ENCODE results near the gene HTT-AS. TPM values are rescaled to one million over a fixed set of nuclear protein-coding genes. Genes with fewer than 3 reads are reported as not detected.

HTT-AS gene
- total RNA-seq, 4 donors from 2014 or later, result not detected

DNA sequence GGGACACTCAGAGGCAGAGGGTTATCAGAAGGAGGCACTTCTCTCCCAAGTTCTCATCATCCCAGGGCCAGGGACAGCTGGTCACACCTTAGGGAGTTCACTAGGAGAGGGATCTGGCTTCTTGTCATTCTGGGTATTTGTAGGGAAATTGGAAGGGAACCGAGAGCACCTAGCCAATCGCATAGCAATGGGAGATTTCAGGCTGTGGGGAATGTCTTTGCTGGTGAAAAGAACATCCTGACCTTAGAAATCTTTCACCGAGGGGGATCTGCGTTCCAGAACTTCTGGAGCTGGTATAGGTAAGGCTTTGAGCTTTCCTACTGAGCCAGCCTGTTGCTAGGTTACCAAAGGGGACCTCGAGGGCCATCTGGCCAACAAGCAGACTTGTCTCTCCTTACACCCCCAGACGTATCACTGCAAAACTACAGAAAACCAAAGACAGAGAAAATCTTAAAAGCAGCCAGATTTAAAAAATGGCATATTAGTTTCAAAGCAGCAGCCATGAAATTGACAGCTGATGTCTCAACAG is 6.8 kb downstream of the HTT-AS start:
- no peak for DNase-seq (ENCODE audit: low spot score in 2 of 2)
- Histone ChIP-seq H3K4me3 (no peak overlapping the region), H3K9me3 (no peaks in the 10 kb centered on the region), H3K36me3 (no peaks in the 10 kb centered on the region), H3K27ac (no peak overlapping the region), H3K27me3 (no peaks in the 10 kb centered on the region), H3K4me1 (no peaks in the 10 kb centered on the region)
- 77 to 85% methylated on average over 6 of the region's 6 CpGs for WGBS, 2 donors
- TF ChIP-seq POLR2A (IDR thresholded peaks at IDR 0.05) (no peak), EP300 (IDR thresholded peaks at IDR 0.05) (no peak)
- TF ChIP-seq, protein P1, sequence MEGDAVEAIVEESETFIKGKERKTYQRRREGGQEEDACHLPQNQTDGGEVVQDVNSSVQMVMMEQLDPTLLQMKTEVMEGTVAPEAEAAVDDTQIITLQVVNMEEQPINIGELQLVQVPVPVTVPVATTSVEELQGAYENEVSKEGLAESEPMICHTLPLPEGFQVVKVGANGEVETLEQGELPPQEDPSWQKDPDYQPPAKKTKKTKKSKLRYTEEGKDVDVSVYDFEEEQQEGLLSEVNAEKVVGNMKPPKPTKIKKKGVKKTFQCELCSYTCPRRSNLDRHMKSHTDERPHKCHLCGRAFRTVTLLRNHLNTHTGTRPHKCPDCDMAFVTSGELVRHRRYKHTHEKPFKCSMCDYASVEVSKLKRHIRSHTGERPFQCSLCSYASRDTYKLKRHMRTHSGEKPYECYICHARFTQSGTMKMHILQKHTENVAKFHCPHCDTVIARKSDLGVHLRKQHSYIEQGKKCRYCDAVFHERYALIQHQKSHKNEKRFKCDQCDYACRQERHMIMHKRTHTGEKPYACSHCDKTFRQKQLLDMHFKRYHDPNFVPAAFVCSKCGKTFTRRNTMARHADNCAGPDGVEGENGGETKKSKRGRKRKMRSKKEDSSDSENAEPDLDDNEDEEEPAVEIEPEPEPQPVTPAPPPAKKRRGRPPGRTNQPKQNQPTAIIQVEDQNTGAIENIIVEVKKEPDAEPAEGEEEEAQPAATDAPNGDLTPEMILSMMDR (IDR thresholded peaks at IDR 0.05), result no peak

DNA sequence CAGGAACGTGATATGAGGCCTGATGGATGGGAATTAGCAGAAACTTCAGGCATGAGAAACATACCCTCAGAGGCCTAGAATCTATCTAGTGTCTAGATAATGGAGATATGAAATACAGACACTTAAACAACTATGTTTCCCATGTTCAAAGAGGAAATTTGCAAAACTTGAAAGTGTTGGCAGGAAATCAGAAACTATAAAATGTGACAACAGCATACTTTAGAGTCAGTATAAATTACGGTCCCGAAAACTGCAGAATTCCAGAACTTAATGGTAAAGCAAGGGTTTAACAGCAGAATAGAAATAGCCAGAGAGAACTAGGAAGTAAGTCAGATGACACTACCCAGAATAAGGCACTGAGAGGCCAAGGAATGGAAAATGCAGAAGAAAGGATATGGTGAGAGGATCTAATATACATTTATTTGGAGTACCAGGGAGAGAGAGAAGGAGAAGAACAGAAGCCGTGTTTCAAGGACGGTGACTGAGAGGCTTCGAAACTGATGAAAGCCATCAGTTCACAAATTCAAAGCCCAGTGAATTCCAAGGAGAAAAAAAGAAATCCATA is 7.4 kb downstream of the HTT-AS start:
- no peak overlapping the region for H3K27ac ChIP-seq

DNA sequence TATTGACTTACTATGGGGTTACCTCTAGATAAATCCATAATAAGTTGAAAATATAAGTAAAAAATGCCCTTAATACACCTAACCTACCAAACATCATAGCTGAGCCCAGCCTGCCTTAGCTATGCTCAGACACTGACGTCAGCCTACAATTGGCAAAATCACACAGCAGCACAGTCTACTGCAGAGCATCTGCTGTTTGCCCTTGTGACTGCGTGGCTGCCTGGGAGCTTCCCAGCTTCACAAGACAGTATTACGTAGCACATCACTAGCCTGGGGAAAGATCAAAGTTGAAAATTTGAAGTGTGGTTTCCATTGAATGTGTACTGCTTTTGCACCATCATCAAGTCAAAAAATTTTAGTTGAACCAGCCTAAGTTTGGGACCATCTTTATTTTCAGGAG is 8.8 kb downstream of the HTT-AS start:
- WGBS, 2 donors, result 87 to 91% methylated on average over 3 of the region's 3 CpGs
- Histone ChIP-seq H3K9me3 (no peaks in the 10 kb centered on the region), H3K27ac (no peak overlapping the region), H3K27me3 (no peaks in the 10 kb centered on the region), H3K4me3 (no peak overlapping the region), H3K4me1 (no peaks in the 10 kb centered on the region), H3K36me3 (no peaks in the 10 kb centered on the region)
- no peak for DNase-seq (ENCODE audit: low spot score in 2 of 2)
- no peak for TF ChIP-seq POLR2A (IDR thresholded peaks at IDR 0.05)

More for the DNA sequence above, 7.4 kb downstream of the HTT-AS start:
- DNase-seq (ENCODE audit: low spot score in 2 of 2), result no peak
- no peaks in the 10 kb centered on the region for H3K9me3 ChIP-seq
- no peaks in the 10 kb centered on the region for H3K36me3 ChIP-seq
- no peak for TF ChIP-seq POLR2A (IDR thresholded peaks at IDR 0.05)
- TF ChIP-seq, protein P1 (IDR thresholded peaks at IDR 0.05), result no peak
- no peak for TF ChIP-seq EP300 (IDR thresholded peaks at IDR 0.05)
- 77 to 81% methylated on average over 6 of the region's 6 CpGs for WGBS, 2 donors
- no peak overlapping the region for H3K4me3 ChIP-seq
- H3K4me1 ChIP-seq, result no peaks in the 10 kb centered on the region
- H3K27me3 ChIP-seq, result no peaks in the 10 kb centered on the region

DNA sequence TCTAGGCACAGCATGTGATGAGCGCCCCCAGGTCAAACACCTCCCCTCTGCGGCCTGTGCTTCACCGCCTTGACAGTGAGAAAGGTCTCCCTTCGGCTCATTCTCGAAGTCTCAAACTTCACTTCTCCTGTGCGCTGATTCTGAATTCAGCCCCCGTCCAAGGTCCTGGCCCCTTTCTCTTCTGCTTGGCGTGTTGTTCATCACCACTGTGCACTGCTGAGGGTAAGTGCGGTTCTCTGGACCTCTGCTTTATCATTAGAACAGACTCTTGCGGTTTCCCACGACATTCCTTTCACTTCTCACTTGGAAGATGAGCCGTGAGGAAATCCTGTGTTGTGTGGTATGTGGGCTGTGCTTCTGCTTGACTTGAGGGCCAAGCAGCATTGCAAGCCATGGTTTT is 11.9 kb downstream of the HTT-AS start:
- WGBS, 2 donors, result 85% methylated on average over 12 of the region's 12 CpGs
- no peak for TF ChIP-seq EP300 (IDR thresholded peaks at IDR 0.05)
- TF ChIP-seq POLR2A (IDR thresholded peaks at IDR 0.05), result no peak
- TF ChIP-seq, protein P1 (IDR thresholded peaks at IDR 0.05), result no peak
- Histone ChIP-seq H3K27me3 (no peaks in the 10 kb centered on the region), H3K9me3 (no peaks in the 10 kb centered on the region), H3K4me3 (no peak overlapping the region), H3K36me3 (no peaks in the 10 kb centered on the region), H3K27ac (no peak overlapping the region), H3K4me1 (no peaks in the 10 kb centered on the region)
- no peak for DNase-seq (ENCODE audit: low spot score in 2 of 2)

DNA sequence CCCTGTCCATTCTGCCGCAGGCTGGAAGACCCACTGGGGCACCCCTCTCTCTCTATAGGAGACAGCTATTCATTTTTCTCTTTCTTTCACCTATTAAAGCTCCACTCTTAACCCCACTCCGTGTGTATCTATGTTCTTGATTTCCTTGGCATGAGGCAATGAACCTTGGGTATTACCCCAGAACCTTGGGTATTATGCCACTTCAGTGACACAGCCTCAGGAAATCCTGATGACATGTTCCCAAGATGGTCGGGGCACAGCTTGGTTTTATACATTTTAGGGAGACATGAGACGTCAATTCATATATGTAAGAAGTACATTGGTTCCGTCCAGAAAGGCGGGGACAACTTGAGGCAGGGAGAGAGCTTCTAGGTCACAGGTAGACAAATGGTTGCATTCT is 13.4 kb downstream of the HTT-AS start:
- WGBS, 2 donors, result 91 to 92% methylated on average over 6 of the region's 6 CpGs
- no peaks in the 10 kb centered on the region for H3K4me1 ChIP-seq
- H3K36me3 ChIP-seq, result no peaks in the 10 kb centered on the region
- H3K27me3 ChIP-seq, result no peaks in the 10 kb centered on the region
- no peak overlapping the region for H3K27ac ChIP-seq
- TF ChIP-seq, protein P1 (IDR thresholded peaks at IDR 0.05), result no peak
- TF ChIP-seq EP300 (IDR thresholded peaks at IDR 0.05) (no peak), POLR2A (IDR thresholded peaks at IDR 0.05) (no peak)
- H3K4me3 ChIP-seq, result no peak overlapping the region
- no peak for DNase-seq (ENCODE audit: low spot score in 2 of 2)
- no peaks in the 10 kb centered on the region for H3K9me3 ChIP-seq

Data from tibial nerve (tissue), 4 donors.